Measurements from ENCODE around the gene YBEY.

YBEY gene

GRCh38 chr21:46248827-46249226, 37.3 kb upstream of the YBEY start:
- Histone ChIP-seq H3K4me2 (ENCODE audit: low read depth, low read length, poor library complexity, severe bottlenecking) (no peak overlapping the region), H3K9me3 (ENCODE audit: insufficient read depth, low read depth, low read length) (no peaks in the 10 kb centered on the region), H3K27me3 (ENCODE audit: insufficient read depth, low read length, poor library complexity, severe bottlenecking) (no peaks in the 10 kb centered on the region), H3K4me3 (ENCODE audit: low read length, poor library complexity, severe bottlenecking) (no peak overlapping the region), H3K79me2 (ENCODE audit: insufficient read depth, low read length) (no peaks in the 10 kb centered on the region), H3K4me1 (ENCODE audit: insufficient read depth, low read length, poor library complexity, severe bottlenecking) (peaks cover 18% of the 10 kb centered on the region), H2AFZ (ENCODE audit: low read length) (no peak overlapping the region), H3K9me2 (replicated peaks; ENCODE audit: low read depth, low read length) (no peaks in the 10 kb centered on the region), H3K36me3 (ENCODE audit: insufficient read depth, low read length) (peaks cover 80% of the 10 kb centered on the region; the same call in 1 of the 2 replicates), H3F3A (ENCODE audit: low read depth) (no peaks in the 10 kb centered on the region), H4K20me1 (ENCODE audit: insufficient read depth, low read length, poor library complexity, severe bottlenecking) (no peaks in the 10 kb centered on the region), H3K9ac (ENCODE audit: low read depth, low read length, poor library complexity, severe bottlenecking) (no peak overlapping the region)
- TF ChIP-seq EZH2phosphoT487 (IDR thresholded peaks at IDR 0.05; ENCODE audit: borderline replicate concordance) (no peak), CTCF (conservative IDR thresholded peaks at IDR 0.05; ENCODE audit: low read length) (no peak)

- Histone ChIP-seq H3K79me2 (ENCODE audit: insufficient read depth, low read length) (no peaks in the 10 kb centered on the region), H4K20me1 (ENCODE audit: insufficient read depth, low read length, poor library complexity, severe bottlenecking) (no peaks in the 10 kb centered on the region), H3K9me3 (ENCODE audit: insufficient read depth, low read depth, low read length) (no peaks in the 10 kb centered on the region), H3K9ac (ENCODE audit: low read depth, low read length, poor library complexity, severe bottlenecking) (no peak overlapping the region), H3K9me2 (replicated peaks; ENCODE audit: low read depth, low read length) (no peaks in the 10 kb centered on the region), H2AFZ (ENCODE audit: low read length) (no peak overlapping the region), H3F3A (ENCODE audit: low read depth) (peaks cover 10% of the 10 kb centered on the region), H3K27me3 (ENCODE audit: insufficient read depth, low read length, poor library complexity, severe bottlenecking) (no peaks in the 10 kb centered on the region), H3K4me3 (ENCODE audit: low read length, poor library complexity, severe bottlenecking) (no peak overlapping the region), H3K4me2 (ENCODE audit: low read depth, low read length, poor library complexity, severe bottlenecking) (peak overlapping the region; percentile 3), H3K4me1 (ENCODE audit: insufficient read depth, low read length, poor library complexity, severe bottlenecking) (peaks cover 31% of the 10 kb centered on the region), H3K36me3 (ENCODE audit: insufficient read depth, low read length) (peaks cover 69% of the 10 kb centered on the region; the same call in 1 of the 2 replicates)
- TF ChIP-seq CTCF (conservative IDR thresholded peaks at IDR 0.05; ENCODE audit: low read length) (no peak), EZH2phosphoT487 (IDR thresholded peaks at IDR 0.05; ENCODE audit: borderline replicate concordance) (no peak)
Measured at GRCh38 chr21:46250146-46250725, 35.9 kb upstream of the YBEY start.

- Histone ChIP-seq H3K36me3 (ENCODE audit: insufficient read depth, low read length) (peaks cover 71% of the 10 kb centered on the region; the same call in 1 of the 2 replicates), H2AFZ (ENCODE audit: low read length) (no peak overlapping the region), H4K20me1 (ENCODE audit: insufficient read depth, low read length, poor library complexity, severe bottlenecking) (no peaks in the 10 kb centered on the region), H3K79me2 (ENCODE audit: insufficient read depth, low read length) (no peaks in the 10 kb centered on the region), H3K4me3 (ENCODE audit: low read length, poor library complexity, severe bottlenecking) (no peak overlapping the region), H3K9me2 (replicated peaks; ENCODE audit: low read depth, low read length) (no peaks in the 10 kb centered on the region), H3K4me2 (ENCODE audit: low read depth, low read length, poor library complexity, severe bottlenecking) (peak overlapping the region; percentile 65), H3K9me3 (ENCODE audit: insufficient read depth, low read depth, low read length) (no peaks in the 10 kb centered on the region), H3F3A (ENCODE audit: low read depth) (peaks cover 10% of the 10 kb centered on the region), H3K27me3 (ENCODE audit: insufficient read depth, low read length, poor library complexity, severe bottlenecking) (no peaks in the 10 kb centered on the region), H3K9ac (ENCODE audit: low read depth, low read length, poor library complexity, severe bottlenecking) (peak overlapping the region; percentile 45), H3K4me1 (ENCODE audit: insufficient read depth, low read length, poor library complexity, severe bottlenecking) (peaks cover 48% of the 10 kb centered on the region)
- TF ChIP-seq EZH2phosphoT487 (IDR thresholded peaks at IDR 0.05; ENCODE audit: borderline replicate concordance) (no peak), CTCF (conservative IDR thresholded peaks at IDR 0.05; ENCODE audit: low read length) (no peak)
Measured at GRCh38 chr21:46252840-46253239, 33.3 kb upstream of the YBEY start.
